ENCODE measurements around the gene FUT2.
"Not testable (repeated sequence)": the region's sequence is repeated elsewhere in the genome, so short reads cannot be mapped to it uniquely, and the experiment has no call there.

The FUT2 gene

DNA sequence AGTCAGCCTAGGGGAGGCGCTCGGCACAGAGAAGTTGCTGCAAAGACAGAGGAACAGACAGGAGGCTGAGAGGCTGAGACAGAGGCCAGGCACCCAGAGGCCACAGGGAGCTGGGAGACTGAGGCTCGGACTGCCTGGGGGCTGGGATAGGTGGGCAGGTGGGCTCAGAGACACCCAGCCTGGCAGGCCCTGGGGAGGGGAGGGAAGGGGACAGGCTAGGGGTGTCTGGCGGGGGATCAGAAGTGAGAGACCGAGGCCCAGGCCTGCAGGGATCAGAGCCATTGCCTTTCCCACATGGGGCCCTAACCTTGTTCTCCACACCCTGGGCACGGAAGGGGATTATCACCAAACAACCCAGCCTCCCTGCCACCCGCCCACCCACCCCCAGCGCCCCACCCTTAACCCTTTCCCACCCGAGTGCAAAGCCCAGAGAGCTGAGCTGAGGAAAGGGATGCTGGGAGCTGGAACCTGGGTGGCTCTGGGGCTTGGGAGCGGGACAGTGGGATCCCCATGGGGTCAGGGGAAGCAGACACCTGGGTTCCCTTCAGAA, 24.2 kb upstream of the FUT2 start:
- DNase-seq: no peak

DNA sequence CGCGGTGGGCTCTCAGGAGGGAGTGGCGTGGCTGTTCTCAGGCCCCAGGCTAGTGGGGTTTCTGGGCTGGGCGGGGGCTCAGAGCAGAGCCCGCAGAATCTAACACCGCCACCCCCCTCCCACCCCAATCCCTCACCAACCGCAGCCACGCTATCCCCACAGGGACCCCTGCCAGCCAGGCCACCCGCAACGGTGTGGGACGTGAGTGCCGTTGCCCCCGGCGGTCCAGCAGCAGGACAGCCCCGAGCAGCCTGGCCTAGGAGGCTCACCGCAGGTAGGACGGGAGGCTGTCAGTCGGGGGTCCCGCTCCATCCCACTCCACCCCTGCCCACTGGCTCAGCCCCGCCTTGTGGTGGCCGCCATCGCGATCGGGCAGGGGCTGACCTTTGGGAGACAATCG, 22.8 kb upstream of the FUT2 start, which contains the start of gene NTN5:
NTN5 (minus strand) TSS at position 24 of the 400 bp plus-strand sequence. CDS start 2,031 bp downstream, outside the sequence.
- DNase-seq: no peak

DNA sequence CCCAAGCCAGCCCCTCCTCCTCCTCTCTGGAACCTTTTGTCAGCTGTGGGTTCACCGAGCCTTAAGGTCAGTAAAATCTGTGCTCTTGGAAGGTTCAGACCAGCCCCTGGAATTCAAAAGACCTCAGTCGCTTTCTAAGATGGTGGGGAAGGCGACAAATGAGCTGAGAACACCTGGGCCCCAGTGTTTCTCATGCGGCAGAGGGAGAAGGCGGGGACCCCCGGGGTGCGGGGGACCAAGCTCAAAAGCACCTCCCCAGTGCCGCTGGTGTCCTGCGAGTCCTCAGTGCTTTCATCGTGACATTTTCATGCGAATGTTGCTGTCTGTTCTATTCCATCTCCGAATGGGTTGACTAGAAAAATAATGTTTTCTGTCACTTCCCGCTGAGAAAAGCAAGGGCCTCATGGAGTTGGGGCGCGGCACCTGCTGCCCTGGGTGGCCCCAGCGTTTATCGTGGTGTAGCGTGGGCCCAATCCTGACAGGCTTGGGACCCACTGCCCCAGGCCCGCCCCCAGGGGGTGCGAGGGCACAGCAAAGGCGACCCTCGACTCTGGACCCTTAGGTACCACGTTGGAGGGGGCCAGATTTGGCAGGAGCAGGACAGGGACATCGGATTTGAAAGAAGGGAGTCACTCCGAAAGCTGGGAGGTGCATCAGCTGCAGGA, 22.2 kb upstream of the FUT2 start:
- no peak for DNase-seq

DNA sequence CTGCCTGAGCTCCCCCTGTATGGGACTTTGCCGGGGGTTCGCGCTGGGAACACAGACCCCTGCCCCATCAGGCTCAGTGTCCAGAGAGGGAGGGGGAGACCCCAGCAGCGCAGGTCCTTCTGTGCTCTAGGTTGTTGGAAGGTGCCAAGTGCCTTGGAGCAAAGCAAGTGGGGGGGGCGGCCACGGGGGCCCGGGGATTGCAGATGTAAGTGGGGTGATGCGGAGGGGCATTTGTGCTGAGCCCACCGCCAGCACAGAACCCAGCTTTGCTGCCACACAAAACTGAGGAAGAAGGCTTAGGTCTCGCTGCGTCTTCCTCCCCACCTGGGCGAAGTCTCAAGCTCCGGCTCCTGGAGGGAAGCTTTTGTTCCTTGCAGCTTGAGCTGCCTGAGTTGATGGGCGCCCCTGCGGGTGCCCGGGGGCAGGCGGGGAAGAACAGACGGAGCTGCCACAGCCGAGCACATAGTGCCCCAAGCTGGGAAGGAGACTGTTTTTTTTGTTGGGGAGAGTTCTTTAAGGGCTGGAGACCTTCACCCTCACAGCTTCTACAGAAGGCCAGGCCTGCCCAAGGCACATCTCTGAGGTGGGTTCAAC, 21.5 kb upstream of the FUT2 start:
- no peak for DNase-seq

DNA sequence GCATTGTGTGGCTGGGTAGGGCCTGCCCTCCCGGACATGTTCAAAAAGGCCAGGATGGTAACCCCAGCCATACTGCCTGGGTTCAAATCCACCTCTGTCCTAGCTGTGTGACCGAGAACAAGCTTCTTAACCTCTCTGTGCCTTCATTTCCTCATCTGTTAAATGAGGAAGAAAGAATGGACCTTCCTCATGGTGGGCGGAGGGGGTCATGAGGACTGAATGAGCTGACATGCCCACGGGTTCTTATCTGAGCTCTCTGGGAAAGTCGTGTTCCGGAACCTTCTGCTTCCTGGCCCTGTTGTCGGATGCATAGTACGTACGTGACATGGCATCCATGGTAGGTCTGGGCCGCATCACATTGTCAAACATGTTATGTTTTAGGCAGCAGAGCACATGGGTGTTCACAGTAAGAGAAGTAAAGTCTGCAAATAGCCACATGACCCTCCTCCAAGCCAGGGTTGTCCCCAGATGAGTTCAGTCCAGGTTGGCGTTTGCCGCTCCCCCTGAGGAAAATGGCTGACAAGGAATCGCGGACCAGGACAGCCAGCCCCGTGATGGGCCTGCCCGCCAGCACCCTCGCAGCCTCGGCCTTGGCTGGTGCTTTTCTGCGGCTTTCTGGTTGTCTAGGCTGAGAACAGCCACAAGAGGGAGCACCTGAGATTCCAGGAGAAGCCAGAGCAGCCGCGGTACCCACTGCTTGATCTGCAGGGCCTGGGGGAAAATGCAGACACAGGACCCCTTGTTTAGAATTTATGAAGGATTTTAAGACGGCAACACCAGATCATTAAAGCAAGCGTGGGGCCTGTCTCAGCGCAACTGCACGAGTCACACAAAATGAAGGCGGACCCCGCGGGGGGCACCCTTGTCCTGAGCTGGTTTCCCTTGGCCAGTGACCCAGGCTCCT, 20.6 kb upstream of the FUT2 start:
- DNase-seq: peak; percentile 83 to 86

DNA sequence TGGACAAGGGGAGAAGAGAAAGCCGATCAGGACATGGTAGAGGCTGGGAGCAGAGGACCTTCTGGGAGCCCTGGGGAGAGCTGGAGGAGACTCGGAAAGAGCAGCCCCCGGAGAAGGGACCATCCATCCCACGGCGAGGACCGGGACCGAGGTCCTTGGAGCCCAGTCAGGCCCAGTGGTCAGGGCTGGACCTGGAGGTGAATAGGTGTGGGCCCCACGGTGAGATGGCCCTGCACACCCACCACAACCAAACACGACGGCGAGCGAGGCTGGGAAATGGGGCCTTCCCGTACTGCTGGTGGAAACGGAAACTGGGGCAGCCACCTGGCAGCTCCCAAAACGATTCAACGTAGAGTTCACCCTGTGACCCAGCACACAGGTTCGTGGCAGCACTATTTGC, 19.3 kb upstream of the FUT2 start:
- DNase-seq: no peak

DNA sequence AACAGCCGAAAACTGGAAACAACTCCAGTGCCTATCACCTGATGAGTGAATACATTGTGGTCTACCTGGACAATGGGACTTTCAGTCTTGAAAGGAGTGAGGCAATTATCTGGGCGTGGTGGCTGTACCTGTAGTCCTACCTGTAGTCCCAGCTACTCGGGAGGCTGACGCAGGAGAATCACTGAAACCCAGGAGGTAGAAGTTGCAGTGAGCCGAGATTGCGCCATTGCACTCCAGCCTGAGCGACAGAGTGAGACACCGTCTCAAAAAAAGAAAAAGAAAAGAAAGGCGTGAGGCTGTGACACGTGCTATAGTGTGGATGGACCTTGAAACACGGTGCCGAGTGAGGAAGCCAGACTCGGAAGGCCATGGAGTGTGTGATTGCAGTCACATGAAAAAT, 18.9 kb upstream of the FUT2 start:
- no peak for DNase-seq

DNA sequence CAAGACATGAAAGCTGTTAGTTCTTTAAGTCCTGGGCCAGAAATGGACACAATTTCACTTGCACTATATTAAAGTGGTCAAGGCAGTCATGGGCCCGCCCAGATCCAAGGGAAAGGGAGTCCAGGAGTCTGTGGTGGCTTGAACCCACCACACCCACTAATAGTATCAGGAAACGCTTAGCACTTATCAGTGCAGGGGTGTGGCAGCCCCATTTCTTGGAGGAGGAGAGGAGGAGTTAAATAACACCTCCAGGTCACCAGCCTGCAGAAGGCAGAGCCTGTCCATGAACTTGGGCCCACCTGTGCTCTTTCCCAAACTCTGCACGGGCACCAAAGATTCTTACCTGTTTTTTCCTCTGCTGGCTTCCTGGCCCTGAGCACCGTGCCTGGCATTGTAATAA, 17.6 kb upstream of the FUT2 start:
- DNase-seq: no peak

DNA sequence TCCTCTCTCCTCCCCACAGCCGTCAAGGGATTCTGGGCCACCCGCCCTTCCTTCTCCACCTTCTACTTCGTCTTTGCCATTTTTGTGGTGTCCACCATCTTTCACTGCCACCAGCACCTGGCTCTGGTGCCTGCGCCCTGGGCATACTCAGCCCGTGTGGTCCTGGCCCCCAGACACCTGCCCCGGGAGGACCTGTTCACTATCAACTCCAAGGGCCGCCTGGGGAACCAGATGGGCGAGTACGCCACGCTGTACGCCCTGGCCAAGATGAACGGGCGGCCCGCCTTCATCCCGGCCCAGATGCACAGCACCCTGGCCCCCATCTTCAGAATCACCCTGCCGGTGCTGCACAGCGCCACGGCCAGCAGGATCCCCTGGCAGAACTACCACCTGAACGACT, 15.8 kb upstream of the FUT2 start:
- DNase-seq: not testable (repeated sequence)

DNA sequence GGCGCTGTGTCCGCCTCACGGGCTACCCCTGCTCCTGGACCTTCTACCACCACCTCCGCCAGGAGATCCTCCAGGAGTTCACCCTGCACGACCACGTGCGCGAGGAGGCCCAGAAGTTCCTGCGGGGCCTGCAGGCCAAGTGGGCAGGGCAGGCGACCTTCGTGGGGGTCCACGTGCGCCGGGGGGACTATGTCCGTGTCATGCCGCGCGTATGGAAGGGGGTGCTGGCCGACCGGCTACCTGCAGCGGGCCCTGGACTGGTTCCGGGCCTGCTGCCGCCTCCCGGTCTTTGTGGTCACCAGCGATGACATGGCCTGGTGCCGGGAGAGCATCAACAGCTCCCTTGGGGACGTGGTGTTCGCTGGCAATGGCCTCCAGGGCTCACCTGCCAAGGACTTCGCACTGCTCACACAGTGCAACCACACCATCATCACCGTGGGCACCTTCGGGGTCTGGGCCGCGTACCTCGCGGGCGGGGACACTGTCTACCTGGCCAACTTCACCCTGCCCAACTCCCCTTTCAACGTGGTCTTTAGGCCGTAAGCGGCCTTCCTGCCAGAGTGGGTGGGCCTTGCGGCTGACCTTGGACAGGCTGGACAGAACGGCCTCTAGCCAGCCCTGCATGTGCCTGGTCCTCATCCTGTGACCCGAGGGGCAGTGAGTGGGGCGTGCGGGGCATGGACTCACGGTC, 15.2 kb upstream of the FUT2 start:
- no peak for DNase-seq

DNA sequence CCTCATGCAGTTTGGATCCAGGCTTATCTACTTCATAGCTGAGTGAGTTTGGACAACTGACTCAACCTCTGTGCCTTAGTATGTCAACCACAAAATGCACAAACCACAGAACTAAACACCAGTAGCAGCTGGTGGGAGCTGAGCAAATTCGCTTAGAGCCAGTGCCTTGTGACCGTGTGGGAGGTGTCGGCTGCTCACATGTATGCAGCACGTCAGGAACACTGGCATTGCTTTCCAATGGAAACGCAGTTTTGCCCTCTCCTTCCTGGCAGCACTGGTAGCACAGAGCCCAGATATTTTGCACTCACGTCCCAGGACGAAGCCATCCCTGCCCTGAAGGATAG, 14.7 kb upstream of the FUT2 start:
- no peak for DNase-seq

DNA sequence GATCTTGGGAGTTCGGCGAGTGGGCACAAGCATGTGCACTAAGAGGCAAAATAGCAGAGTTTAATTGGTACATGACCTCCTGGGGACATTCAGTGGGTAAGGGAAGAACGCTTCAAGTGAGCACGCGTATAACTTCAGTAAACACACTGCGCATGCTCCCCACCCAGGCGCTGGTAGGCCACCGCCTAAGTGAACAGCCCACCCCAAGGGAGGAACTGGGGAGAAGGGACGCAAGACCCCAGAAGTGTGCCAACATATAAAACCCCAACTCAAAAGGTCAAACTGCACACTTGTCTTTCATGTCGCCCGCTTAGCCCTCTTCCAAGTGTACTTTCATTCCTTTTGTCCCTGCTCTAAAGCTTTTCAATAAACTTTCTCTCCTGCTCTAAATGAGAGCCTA, 12.4 kb upstream of the FUT2 start:
- DNase-seq: peak; percentile 35 to 47

DNA sequence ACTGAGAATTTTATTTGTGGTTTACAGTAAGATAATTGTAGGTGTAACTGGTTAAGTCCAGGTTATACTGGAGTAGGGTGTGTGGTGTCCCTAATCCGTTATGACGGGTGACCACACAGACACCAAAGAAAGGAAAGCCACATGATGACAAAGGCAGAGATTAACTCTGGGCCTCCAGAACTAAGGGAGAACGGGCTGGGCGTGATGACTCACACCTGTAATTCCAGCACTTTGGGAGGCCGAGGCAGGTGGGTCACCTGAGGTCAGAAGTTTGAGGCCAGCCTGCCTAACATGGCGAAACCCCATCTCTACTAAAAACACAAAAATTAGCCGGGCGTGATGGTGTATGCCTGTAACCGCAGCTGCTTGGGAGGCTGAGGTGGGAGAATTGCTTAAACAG, 10.2 kb upstream of the FUT2 start:
- no peak for DNase-seq

DNA sequence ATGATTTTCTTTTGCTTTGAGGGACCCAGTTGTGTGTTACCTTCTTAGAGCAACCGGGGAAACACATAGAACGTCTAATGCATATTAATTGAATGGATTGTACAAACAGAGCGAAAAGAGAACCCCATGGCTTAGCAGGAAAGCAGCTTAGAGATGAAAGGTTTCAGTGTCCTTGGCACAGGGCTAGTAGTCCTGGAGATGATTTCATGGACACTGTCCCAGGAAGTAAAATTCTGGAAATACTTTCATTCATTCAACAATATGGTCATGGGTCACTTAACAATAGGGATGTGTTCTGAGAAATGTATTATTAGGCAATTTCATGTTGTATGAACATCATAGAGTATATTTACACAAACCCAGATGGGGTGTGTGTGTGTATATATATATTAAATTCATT, 9.7 kb upstream of the FUT2 start:
- DNase-seq: no peak

DNA sequence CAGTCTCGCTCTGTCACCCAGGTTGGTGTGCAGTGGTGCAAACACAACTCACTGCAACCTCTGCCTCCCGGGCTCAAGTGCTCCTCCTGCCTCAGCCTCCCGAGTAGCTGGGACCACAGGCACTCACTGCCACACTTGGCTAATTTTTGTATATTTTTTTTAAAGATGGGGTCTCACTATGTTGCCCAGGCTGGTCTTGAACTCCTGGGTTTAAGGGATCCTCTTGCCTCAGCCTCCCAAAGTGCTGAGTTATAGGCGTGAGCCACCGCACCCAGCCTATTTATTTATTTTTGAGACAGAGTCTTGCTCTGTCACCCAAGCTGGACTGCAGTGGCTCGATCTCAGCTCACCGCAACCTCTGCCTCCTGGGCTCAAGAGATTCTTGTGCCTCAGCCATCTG, 9.1 kb upstream of the FUT2 start:
- DNase-seq: not testable (repeated sequence)

DNA sequence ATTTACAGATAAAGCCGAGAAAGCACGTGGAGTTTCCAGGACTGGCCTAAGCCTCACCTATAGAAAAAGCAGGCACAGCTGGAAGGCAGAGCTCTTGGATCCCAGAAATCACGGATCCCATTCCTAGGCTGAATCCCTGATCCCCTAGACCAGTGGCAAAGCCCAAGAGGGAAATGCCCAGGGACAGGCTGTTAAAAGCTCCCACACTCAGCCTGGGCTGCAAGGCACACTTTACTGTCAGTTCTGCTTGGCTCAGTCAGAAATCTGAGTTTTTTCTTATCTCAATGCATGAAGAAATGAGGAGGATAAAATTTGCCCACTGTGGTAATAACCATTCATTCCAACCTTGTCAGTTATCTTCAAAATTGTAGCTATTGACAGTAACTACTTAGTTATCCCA, 8.0 kb upstream of the FUT2 start:
- DNase-seq: no peak

DNA sequence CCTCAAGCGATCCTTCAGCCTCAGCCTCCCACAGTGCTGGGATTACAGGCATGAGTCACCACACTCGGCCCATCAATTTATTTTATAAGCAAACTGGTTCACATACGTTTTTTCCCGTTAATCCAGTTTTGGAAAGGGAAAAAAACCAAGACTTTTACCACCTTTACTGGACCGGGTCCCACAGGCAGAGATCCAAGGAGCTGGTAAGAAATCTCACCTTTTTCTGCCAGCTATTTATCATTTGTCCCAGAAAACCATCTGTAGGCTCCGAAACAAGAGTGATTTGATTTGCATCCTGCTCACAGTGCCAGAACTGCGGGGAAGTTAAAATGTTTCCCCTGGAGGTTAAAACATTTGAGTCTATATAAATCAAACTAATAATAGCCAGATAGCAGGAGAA, 6.3 kb upstream of the FUT2 start:
- no peak for DNase-seq

DNA sequence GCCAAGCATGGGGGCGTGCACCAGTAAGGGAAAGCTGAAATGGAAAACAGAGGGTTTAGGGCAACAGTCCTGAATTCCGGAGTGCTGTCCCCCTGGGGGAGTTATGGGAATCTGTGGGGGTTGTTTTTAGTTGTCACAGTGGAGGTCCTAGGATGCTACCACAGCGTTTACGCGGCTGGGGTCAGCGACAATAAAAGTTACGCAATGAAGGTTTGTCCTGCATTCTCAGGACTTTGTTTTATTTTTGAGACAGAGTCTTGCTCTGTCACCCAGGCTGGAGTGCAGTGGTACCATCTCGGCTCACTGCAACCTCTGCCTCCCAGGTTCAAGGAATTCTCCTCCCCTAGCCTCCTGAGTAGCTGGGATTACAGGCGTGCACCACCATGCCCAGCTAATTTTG, 2.1 kb upstream of the FUT2 start:
- DNase-seq: not testable (repeated sequence)

DNA sequence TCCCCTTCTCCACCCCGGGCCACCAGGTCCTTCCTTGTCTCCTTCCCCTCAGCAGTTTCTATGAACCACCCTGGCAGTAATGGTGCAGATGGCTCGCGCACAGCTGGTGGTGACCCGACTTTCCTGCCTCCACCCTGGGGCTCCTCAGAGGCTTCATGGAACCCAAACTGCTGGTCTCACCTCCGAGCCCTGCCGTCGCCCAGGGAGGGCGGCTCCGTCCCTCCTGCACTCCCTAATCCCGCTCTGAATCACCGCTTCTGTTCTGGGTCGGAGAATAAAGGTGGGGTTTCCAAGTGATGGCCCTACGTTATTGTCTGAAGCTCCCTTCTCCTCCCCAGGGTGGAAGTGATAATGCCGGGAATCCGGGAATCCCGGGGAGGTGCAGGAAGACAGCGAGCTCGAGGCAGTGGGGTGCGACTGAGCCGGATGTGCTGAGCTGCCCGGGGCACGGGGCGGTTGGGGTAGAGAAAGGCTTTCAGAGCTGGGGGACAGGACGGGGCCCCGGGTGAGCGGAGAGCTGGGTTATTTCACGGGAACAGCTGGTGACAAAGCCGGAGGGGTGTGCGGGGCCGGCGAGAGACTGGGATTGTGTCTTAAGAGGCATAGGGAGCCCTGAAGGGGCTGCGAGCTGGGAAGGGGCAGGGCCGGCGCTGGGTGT, 711 bp downstream of the FUT2 start:
- no peak for DNase-seq

DNA sequence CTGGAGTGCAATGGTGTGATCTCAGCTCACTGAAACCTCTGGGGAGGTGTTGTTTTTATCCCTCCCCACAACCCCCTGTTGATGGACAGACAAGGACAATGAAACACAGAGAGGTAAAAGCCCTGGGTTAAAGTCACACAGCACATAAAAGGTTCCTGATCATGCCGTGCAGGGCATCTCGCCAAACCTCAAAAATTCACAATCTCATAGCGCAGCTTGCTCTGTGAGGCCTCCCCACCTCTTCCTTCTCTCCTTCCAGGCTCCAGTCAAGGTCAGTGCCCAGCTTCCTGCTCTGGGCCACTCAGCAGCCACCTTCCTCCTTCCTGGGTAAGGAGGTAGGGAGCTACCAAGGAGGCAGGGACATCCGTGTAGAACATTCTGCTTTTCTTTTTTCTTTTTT, 2.3 kb downstream of the FUT2 start:
- DNase-seq: no peak

DNA sequence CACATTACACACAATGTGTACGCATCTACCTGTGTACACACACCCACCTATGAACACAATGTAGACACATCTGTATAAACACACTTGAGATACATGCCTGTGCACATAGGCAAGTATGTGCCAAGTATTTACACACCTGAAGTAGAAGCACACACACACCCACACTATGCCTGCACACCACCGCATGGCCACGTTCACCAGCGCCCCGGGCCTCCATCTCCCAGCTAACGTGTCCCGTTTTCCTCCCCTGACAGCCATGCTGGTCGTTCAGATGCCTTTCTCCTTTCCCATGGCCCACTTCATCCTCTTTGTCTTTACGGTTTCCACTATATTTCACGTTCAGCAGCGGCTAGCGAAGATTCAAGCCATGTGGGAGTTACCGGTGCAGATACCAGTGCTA, 6.9 kb downstream of the FUT2 start:
- no peak for DNase-seq

DNA sequence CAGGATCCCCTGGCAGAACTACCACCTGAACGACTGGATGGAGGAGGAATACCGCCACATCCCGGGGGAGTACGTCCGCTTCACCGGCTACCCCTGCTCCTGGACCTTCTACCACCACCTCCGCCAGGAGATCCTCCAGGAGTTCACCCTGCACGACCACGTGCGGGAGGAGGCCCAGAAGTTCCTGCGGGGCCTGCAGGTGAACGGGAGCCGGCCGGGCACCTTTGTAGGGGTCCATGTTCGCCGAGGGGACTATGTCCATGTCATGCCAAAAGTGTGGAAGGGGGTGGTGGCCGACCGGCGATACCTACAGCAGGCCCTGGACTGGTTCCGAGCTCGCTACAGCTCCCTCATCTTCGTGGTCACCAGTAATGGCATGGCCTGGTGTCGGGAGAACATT, 7.5 kb downstream of the FUT2 start:
- DNase-seq: no peak

DNA sequence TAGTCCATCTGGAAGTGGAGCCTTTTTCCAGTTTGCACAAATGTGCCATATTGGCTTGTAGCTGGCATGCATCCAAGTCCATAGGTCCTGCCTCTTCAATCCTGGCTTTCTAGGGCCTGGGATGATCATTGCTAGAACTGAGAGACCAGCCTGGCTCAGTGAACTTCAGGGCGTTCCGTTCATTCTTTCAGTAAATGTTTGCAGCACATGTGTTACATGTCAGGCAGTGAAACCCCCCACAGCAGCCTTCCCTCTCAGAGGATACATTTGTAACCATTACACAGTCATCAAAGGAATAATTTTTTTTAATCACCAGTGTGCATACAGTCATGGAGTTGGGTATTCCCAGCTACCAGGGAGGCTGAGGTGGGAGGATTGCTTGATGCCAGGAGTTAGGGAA, 9.7 kb downstream of the FUT2 start:
- DNase-seq: no peak

All from activated T-cell treated with anti-CD3 and anti-CD28 coated beads, Interleukin-2, amount 50 U/mL, for 48 hours (primary cell).